MM.1S (cell line): Measurements from ENCODE around the gene PLD3.

Source experiments
- DNase-seq: peaks from one replicate; pipeline ENCODE4 v3.0.0-alpha.2; 2015
- H2AFZ ChIP-seq: fragments of 300-600 bp; sonication (generic); 2 replicates; pipeline ENCODE4 v1.6.0; 2016; ENCODE audit warnings: antibody characterized with exemption, low read length
- H3F3A ChIP-seq: fragments of 300-600 bp; sonication (generic); 2 replicates; pipeline ENCODE4 v1.6.1; 2016; ENCODE audit warnings: mild to moderate bottlenecking, antibody characterized with exemption, low read length, moderate library complexity, mixed read lengths; ENCODE audit not compliant: insufficient read depth
- H3K27ac ChIP-seq: fragments of 300-600 bp; sonication (generic); 2 replicates; pipeline ENCODE4 v1.5.1; 2016; ENCODE audit warnings: mild to moderate bottlenecking, low read length
- H3K27me3 ChIP-seq: fragments of 300-600 bp; sonication (generic); replicated peaks from 2 replicates; pipeline ENCODE4 v1.6.0; 2016; ENCODE audit warnings: low read length; ENCODE audit not compliant: insufficient read depth
- H3K36me3 ChIP-seq: fragments of 300-600 bp; sonication (generic); replicated peaks from 2 replicates; pipeline ENCODE4 v1.6.1; 2016; ENCODE audit warnings: mild to moderate bottlenecking, low read length, mixed read lengths; ENCODE audit not compliant: insufficient read depth
- H3K4me1 ChIP-seq: fragments of 300-600 bp; sonication (generic); 2 replicates; pipeline ENCODE4 v1.6.1; 2016; ENCODE audit warnings: low read length, mixed read lengths
- H3K4me2 ChIP-seq: fragments of 300-600 bp; sonication (generic); 2 replicates; pipeline ENCODE4 v1.6.0; 2016; ENCODE audit warnings: low read depth, low read length
- H3K4me3 ChIP-seq: fragments of 300-600 bp; sonication (generic); 2 replicates; pipeline ENCODE4 v1.5.1; 2016; ENCODE audit warnings: low read length, mixed read lengths
- H3K79me2 ChIP-seq: fragments of 300-600 bp; sonication (generic); 2 replicates; pipeline ENCODE4 v1.6.1; 2016; ENCODE audit warnings: mixed run types, low read length, mixed read lengths
- H3K9ac ChIP-seq: fragments of 300-600 bp; sonication (generic); 2 replicates; pipeline ENCODE4 v1.6.1; 2016; ENCODE audit warnings: low read length, mixed read lengths
- H3K9me2 ChIP-seq: fragments of 300-600 bp; sonication (generic); replicated peaks from 2 replicates; pipeline ENCODE4 v1.6.1; 2016; ENCODE audit warnings: mild to moderate bottlenecking, low read length, mixed read lengths; ENCODE audit not compliant: insufficient read depth
- H3K9me3 ChIP-seq: fragments of 300-600 bp; sonication (generic); replicated peaks from 2 replicates; pipeline ENCODE4 v1.6.1; 2016; ENCODE audit warnings: mild to moderate bottlenecking, low read length, mixed read lengths; ENCODE audit not compliant: insufficient read depth
- H4K20me1 ChIP-seq: fragments of 300-600 bp; sonication (generic); 2 replicates; pipeline ENCODE4 v1.6.1; 2016; ENCODE audit warnings: mild to moderate bottlenecking, low read length, moderate library complexity, mixed read lengths; ENCODE audit not compliant: insufficient read depth
- CTCF ChIP-seq: fragments of 300-600 bp; sonication (generic); IDR thresholded peaks from 2 replicates; pipeline ENCODE4 v1.5.1; 2016; ENCODE audit warnings: antibody characterized with exemption, low read length, mixed read lengths
- EZH2 ChIP-seq: fragments of 300-600 bp; sonication (generic); optimal IDR thresholded peaks from 2 replicates; pipeline ENCODE3; 2017; ENCODE audit warnings: low read depth, mild to moderate bottlenecking, antibody characterized with exemption, low read length, mixed read lengths
- EZH2phosphoT487 ChIP-seq: fragments of 300-600 bp; sonication (generic); IDR thresholded peaks from 2 replicates; pipeline ENCODE4 v1.6.1; 2018; ENCODE audit warnings: antibody characterized with exemption, low read length

The PLD3 gene

GRCh38 chr19:40321076-40321475, 27.4 kb upstream of the PLD3 start:
- no peaks in the 10 kb centered on the region for H3K9me3 ChIP-seq
- H2AFZ ChIP-seq: no peak overlapping the region
- H3K27me3 ChIP-seq: no peaks in the 10 kb centered on the region
- H4K20me1 ChIP-seq: no peaks in the 10 kb centered on the region
- no peaks in the 10 kb centered on the region for H3K79me2 ChIP-seq
- no peak overlapping the region for H3K4me3 ChIP-seq
- H3K27ac ChIP-seq: no peak overlapping the region
- H3K4me1 ChIP-seq: no peaks in the 10 kb centered on the region
- no peak overlapping the region for H3K9ac ChIP-seq
- H3K36me3 ChIP-seq: no peaks in the 10 kb centered on the region; the same call in 1 of the 2 replicates
- DNase-seq: no peak
- H3F3A ChIP-seq: no peaks in the 10 kb centered on the region
- H3K4me2 ChIP-seq: no peak overlapping the region
- TF ChIP-seq CTCF: no peak
- TF ChIP-seq EZH2: no peak
- TF ChIP-seq EZH2phosphoT487: no peak
- no peaks in the 10 kb centered on the region for H3K9me2 ChIP-seq

GRCh38 chr19:40321566-40322270, 26.8 kb upstream of the PLD3 start:
- Histone ChIP-seq H3K27ac (no peak overlapping the region), H3K9me2 (no peaks in the 10 kb centered on the region), H3K9ac (no peak overlapping the region), H4K20me1 (no peaks in the 10 kb centered on the region), H3K27me3 (no peaks in the 10 kb centered on the region), H2AFZ (no peak overlapping the region), H3K4me2 (no peak overlapping the region), H3K9me3 (no peaks in the 10 kb centered on the region), H3K36me3 (no peaks in the 10 kb centered on the region; the same call in 1 of the 2 replicates), H3K4me3 (no peak overlapping the region), H3F3A (no peaks in the 10 kb centered on the region), H3K79me2 (no peaks in the 10 kb centered on the region), H3K4me1 (no peaks in the 10 kb centered on the region)
- no peak for DNase-seq
- no peak for TF ChIP-seq EZH2phosphoT487
- TF ChIP-seq CTCF: no peak
- TF ChIP-seq EZH2: no peak

GRCh38 chr19:40322271-40322610, 26.3 kb upstream of the PLD3 start:
- H2AFZ ChIP-seq: no peak overlapping the region
- TF ChIP-seq EZH2phosphoT487 (no peak), EZH2 (no peak), CTCF (no peak)
- H3K27ac ChIP-seq: no peak overlapping the region
- no peak for DNase-seq
- H3F3A ChIP-seq: no peaks in the 10 kb centered on the region
- no peaks in the 10 kb centered on the region for H3K9me3 ChIP-seq
- no peaks in the 10 kb centered on the region for H4K20me1 ChIP-seq
- no peak overlapping the region for H3K4me2 ChIP-seq
- H3K79me2 ChIP-seq: no peaks in the 10 kb centered on the region
- H3K27me3 ChIP-seq: no peaks in the 10 kb centered on the region
- H3K4me1 ChIP-seq: no peaks in the 10 kb centered on the region
- no peak overlapping the region for H3K9ac ChIP-seq
- no peaks in the 10 kb centered on the region for H3K9me2 ChIP-seq
- H3K4me3 ChIP-seq: no peak overlapping the region
- H3K36me3 ChIP-seq: no peaks in the 10 kb centered on the region; the same call in 1 of the 2 replicates
